ENCODE measurements around the gene IPO13. TPM values are rescaled to one million over a fixed set of nuclear protein-coding genes. Genes with fewer than 3 reads are reported as not detected.

The IPO13 gene
- total and polyA plus RNA-seq, 4 donors = 7.3 to 35.4 (median 17.4) TPM

- no peak for DNase-seq
- TF ChIP-seq, protein P1, sequence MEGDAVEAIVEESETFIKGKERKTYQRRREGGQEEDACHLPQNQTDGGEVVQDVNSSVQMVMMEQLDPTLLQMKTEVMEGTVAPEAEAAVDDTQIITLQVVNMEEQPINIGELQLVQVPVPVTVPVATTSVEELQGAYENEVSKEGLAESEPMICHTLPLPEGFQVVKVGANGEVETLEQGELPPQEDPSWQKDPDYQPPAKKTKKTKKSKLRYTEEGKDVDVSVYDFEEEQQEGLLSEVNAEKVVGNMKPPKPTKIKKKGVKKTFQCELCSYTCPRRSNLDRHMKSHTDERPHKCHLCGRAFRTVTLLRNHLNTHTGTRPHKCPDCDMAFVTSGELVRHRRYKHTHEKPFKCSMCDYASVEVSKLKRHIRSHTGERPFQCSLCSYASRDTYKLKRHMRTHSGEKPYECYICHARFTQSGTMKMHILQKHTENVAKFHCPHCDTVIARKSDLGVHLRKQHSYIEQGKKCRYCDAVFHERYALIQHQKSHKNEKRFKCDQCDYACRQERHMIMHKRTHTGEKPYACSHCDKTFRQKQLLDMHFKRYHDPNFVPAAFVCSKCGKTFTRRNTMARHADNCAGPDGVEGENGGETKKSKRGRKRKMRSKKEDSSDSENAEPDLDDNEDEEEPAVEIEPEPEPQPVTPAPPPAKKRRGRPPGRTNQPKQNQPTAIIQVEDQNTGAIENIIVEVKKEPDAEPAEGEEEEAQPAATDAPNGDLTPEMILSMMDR (IDR thresholded peaks at IDR 0.05; ENCODE audit: control extremely low read depth, extremely low read depth) = no peak
- WGBS, 2 donors = 94 to 96% methylated on average over 9 of the region's 9 CpGs
- Histone ChIP-seq H3K27ac (ENCODE audit: low read depth in 1 of 2, low read length in 1 of 2) (no peak overlapping the region), H3K9me3 (ENCODE audit: control insufficient read depth in 4 of 4, insufficient read depth in 3 of 4, low read length in 3 of 4) (no peaks in the 10 kb centered on the region), H3K9ac (ENCODE audit: insufficient read depth in 1 of 2, low read length in 2 of 2) (no peak overlapping the region), H3K36me3 (ENCODE audit: control insufficient read depth in 4 of 4, insufficient read depth in 4 of 4, low read length in 4 of 4) (peaks cover 0 to 3% (median under 1%) of the 10 kb centered on the region in 4 donors), H3K4me1 (ENCODE audit: control insufficient read depth in 5 of 5, insufficient read depth in 5 of 5, low read length in 5 of 5) (peaks cover 0 to 16% (median 12%) of the 10 kb centered on the region in 5 donors), H3K27me3 (ENCODE audit: control insufficient read depth in 3 of 3, insufficient read depth in 3 of 3, low read length in 2 of 3) (no peaks in the 10 kb centered on the region), H3K4me3 (no peak overlapping the region)
- ATAC-seq (ENCODE audit: insufficient read depth, low FRiP score) = no peak
These were observed 46.6 kb downstream of the IPO13 start for GRCh38 chr1:43993206-43993914.

DNA sequence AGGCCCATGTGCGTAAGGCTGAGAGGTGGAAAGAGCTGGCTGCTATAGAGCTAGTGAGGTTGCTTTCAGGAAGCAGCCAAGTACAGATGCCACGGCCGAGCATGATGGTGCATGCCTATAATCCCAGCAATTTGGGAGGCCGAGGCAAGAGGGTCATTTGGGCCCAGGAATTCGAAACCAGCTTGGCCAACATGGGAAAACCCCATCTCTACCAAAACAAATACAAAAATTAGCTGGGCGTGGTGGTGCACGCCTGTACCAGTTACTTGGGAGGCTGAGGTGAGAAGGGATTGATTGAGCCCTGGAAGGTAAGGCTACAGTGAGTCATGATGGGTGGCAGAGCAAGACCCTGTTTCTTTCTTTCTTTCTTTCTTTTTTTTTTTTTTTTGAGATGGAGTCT lies 47.3 kb downstream of the IPO13 start:
- peaks cover 0 to 3% (median under 1%) of the 10 kb centered on the region in 4 donors for H3K36me3 ChIP-seq (ENCODE audit: control insufficient read depth in 4 of 4, insufficient read depth in 4 of 4, low read length in 4 of 4)
- no peak overlapping the region for H3K9ac ChIP-seq (ENCODE audit: insufficient read depth in 1 of 2, low read length in 2 of 2)
- TF ChIP-seq, protein P1 (IDR thresholded peaks at IDR 0.05; ENCODE audit: control extremely low read depth, extremely low read depth) = no peak
- no peaks in the 10 kb centered on the region for H3K27me3 ChIP-seq (ENCODE audit: control insufficient read depth in 3 of 3, insufficient read depth in 3 of 3, low read length in 2 of 3)
- no peak for ATAC-seq (ENCODE audit: insufficient read depth, low FRiP score)
- H3K4me1 ChIP-seq (ENCODE audit: control insufficient read depth in 5 of 5, insufficient read depth in 5 of 5, low read length in 5 of 5) = peaks cover 0 to 16% (median 12%) of the 10 kb centered on the region in 5 donors
- no peak overlapping the region for H3K4me3 ChIP-seq
- H3K27ac ChIP-seq (ENCODE audit: low read depth in 1 of 2, low read length in 1 of 2) = no peak overlapping the region
- 85 to 92% methylated on average over 7 of the region's 7 CpGs for WGBS, 2 donors
- no peaks in the 10 kb centered on the region for H3K9me3 ChIP-seq (ENCODE audit: control insufficient read depth in 4 of 4, insufficient read depth in 3 of 4, low read length in 3 of 4)
- no peak for DNase-seq

GRCh38 chr1:43994794-43995790 lies 48.3 kb downstream of the IPO13 start:
- H3K4me3 ChIP-seq = no peak overlapping the region
- no peaks in the 10 kb centered on the region for H3K9me3 ChIP-seq (ENCODE audit: control insufficient read depth in 4 of 4, insufficient read depth in 3 of 4, low read length in 3 of 4)
- ATAC-seq (ENCODE audit: insufficient read depth, low FRiP score) (no peak), DNase-seq (no peak)
- no peak overlapping the region for H3K9ac ChIP-seq (ENCODE audit: insufficient read depth in 1 of 2, low read length in 2 of 2)
- no peak overlapping the region for H3K27ac ChIP-seq (ENCODE audit: low read depth in 1 of 2, low read length in 1 of 2)
- WGBS, 2 donors = 82 to 84% methylated on average over 14 to 15 of the region's 15 CpGs
- H3K4me1 ChIP-seq (ENCODE audit: control insufficient read depth in 5 of 5, insufficient read depth in 5 of 5, low read length in 5 of 5) = peaks cover 0 to 16% (median 12%) of the 10 kb centered on the region in 5 donors
- TF ChIP-seq, protein P1 (IDR thresholded peaks at IDR 0.05; ENCODE audit: control extremely low read depth, extremely low read depth) = no peak
- peaks cover 0 to 10% (median 3%) of the 10 kb centered on the region in 4 donors for H3K36me3 ChIP-seq (ENCODE audit: control insufficient read depth in 4 of 4, insufficient read depth in 4 of 4, low read length in 4 of 4)
- no peaks in the 10 kb centered on the region for H3K27me3 ChIP-seq (ENCODE audit: control insufficient read depth in 3 of 3, insufficient read depth in 3 of 3, low read length in 2 of 3)

Measured in lung (tissue), 12 donors.